ENCODE data around the gene NHSL1.

Gene NHSL1

DNA sequence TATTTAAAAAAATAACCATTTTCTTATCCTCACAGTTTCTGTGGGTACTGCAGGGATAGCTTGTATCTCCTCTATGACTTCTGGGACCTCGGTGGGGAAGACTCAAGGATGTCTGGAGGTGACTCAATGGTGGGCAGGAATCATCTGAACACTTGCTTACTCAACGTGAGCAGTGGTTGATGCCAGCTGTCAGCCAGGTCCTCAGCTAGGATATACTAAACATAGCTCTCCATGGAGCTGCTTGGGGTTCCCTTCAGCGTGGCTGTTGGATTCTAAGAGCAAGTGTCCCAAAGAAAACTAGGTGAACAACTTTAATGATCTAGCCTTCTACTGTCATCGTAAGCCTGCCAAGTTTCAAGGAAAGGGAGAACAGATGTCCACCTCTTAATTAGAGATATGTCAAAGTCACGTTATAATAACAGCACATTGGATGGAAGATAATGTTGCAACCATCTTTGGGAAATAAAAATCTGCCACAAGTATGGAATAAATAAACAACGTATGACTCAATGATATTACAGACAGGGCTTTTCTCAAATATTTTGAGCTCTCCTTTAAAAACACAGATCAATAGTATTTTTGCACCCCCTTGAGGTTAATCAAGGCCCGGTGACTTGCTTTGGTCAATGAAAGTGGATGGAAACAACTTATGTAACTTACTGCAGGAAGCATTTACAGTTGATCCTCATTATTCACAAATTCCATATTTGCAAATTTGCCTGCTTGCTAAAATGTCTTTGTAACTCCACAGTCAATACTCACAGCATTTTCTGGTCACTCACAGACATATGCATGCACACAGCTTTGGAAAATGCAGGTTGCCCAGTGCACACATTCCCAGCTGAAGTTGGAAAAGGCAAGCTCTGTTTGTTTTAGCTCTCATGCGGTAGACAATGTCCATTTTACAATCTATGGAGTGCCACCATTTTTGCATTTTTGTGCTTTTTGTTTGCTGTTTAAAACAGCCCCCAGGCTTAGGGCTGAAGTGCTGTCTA is 101.9 kb downstream of the NHSL1 start:
- H3K27ac ChIP-seq (ENCODE audit: low read depth, low read length): no peak overlapping the region
- H3K4me3 ChIP-seq (ENCODE audit: low read depth in 1 of 2, low read length in 2 of 2): no peak overlapping the region
- H3K9me3 ChIP-seq (ENCODE audit: control insufficient read depth in 1 of 2, low read length in 2 of 2): no peaks in the 10 kb centered on the region
- no peaks in the 10 kb centered on the region for H3K27me3 ChIP-seq (ENCODE audit: control insufficient read depth in 1 of 2, insufficient read depth in 2 of 2, low read length in 2 of 2)
- no peaks in the 10 kb centered on the region for H3K4me1 ChIP-seq (ENCODE audit: control insufficient read depth in 1 of 2, insufficient read depth in 2 of 2, low read length in 2 of 2)
- H3K36me3 ChIP-seq (ENCODE audit: control insufficient read depth in 1 of 2, insufficient read depth in 2 of 2, low read length in 2 of 2): no peaks in the 10 kb centered on the region
- no peak overlapping the region for H3K9ac ChIP-seq (ENCODE audit: low read depth in 1 of 2, low read length in 2 of 2)

- no peak overlapping the region for H3K27ac ChIP-seq (ENCODE audit: low read depth, low read length)
- no peaks in the 10 kb centered on the region for H3K9me3 ChIP-seq (ENCODE audit: control insufficient read depth in 1 of 2, low read length in 2 of 2)
- H3K9ac ChIP-seq (ENCODE audit: low read depth in 1 of 2, low read length in 2 of 2): no peak overlapping the region
- H3K4me1 ChIP-seq (ENCODE audit: control insufficient read depth in 1 of 2, insufficient read depth in 2 of 2, low read length in 2 of 2): no peaks in the 10 kb centered on the region
- no peak overlapping the region for H3K4me3 ChIP-seq (ENCODE audit: low read depth in 1 of 2, low read length in 2 of 2)
- no peaks in the 10 kb centered on the region for H3K27me3 ChIP-seq (ENCODE audit: control insufficient read depth in 1 of 2, insufficient read depth in 2 of 2, low read length in 2 of 2)
- H3K36me3 ChIP-seq (ENCODE audit: control insufficient read depth in 1 of 2, insufficient read depth in 2 of 2, low read length in 2 of 2): no peaks in the 10 kb centered on the region
Observed at GRCh38 chr6:138396709-138397108, 102.6 kb downstream of the NHSL1 start.

GRCh38 chr6:138393871-138394783 is 105.2 kb downstream of the NHSL1 start:
- H3K27me3 ChIP-seq (ENCODE audit: control insufficient read depth in 1 of 2, insufficient read depth in 2 of 2, low read length in 2 of 2): no peaks in the 10 kb centered on the region
- no peaks in the 10 kb centered on the region for H3K9me3 ChIP-seq (ENCODE audit: control insufficient read depth in 1 of 2, low read length in 2 of 2)
- H3K4me1 ChIP-seq (ENCODE audit: control insufficient read depth in 1 of 2, insufficient read depth in 2 of 2, low read length in 2 of 2): no peaks in the 10 kb centered on the region
- H3K36me3 ChIP-seq (ENCODE audit: control insufficient read depth in 1 of 2, insufficient read depth in 2 of 2, low read length in 2 of 2): no peaks in the 10 kb centered on the region
- H3K9ac ChIP-seq (ENCODE audit: low read depth in 1 of 2, low read length in 2 of 2): no peak overlapping the region
- no peak overlapping the region for H3K4me3 ChIP-seq (ENCODE audit: low read depth in 1 of 2, low read length in 2 of 2)
- H3K27ac ChIP-seq (ENCODE audit: low read depth, low read length): no peak overlapping the region

DNA sequence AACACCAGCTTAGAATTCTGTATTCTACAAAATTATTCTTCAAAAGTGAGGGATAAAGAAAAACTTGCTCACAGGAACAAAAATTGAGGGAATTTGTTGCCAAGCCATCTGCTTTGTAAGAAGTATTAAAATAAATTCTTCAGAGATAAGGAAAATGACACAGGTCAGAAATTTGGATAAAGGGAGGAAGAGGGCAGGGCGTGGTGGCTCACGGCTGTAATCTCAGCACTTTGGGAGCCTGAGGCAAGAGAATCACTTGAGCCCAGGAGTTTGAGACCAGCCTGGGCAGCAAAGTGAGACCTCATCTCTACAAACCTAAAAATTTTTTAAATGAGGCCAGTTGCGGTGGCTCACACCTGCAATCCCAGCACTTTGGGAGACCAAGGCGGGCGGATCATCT is 109.7 kb downstream of the NHSL1 start:
- Histone ChIP-seq H3K9ac (ENCODE audit: low read depth in 1 of 2, low read length in 2 of 2) (no peak overlapping the region), H3K27me3 (ENCODE audit: control insufficient read depth in 1 of 2, insufficient read depth in 2 of 2, low read length in 2 of 2) (no peaks in the 10 kb centered on the region), H3K36me3 (ENCODE audit: control insufficient read depth in 1 of 2, insufficient read depth in 2 of 2, low read length in 2 of 2) (no peaks in the 10 kb centered on the region), H3K4me3 (ENCODE audit: low read depth in 1 of 2, low read length in 2 of 2) (no peak overlapping the region), H3K4me1 (ENCODE audit: control insufficient read depth in 1 of 2, insufficient read depth in 2 of 2, low read length in 2 of 2) (no peaks in the 10 kb centered on the region), H3K27ac (ENCODE audit: low read depth, low read length) (no peak overlapping the region), H3K9me3 (ENCODE audit: control insufficient read depth in 1 of 2, low read length in 2 of 2) (no peaks in the 10 kb centered on the region)

- Histone ChIP-seq H3K36me3 (ENCODE audit: control insufficient read depth in 1 of 2, insufficient read depth in 2 of 2, low read length in 2 of 2) (no peaks in the 10 kb centered on the region), H3K4me3 (ENCODE audit: low read depth in 1 of 2, low read length in 2 of 2) (no peak overlapping the region), H3K27ac (ENCODE audit: low read depth, low read length) (no peak overlapping the region), H3K4me1 (ENCODE audit: control insufficient read depth in 1 of 2, insufficient read depth in 2 of 2, low read length in 2 of 2) (no peaks in the 10 kb centered on the region), H3K9me3 (ENCODE audit: control insufficient read depth in 1 of 2, low read length in 2 of 2) (no peaks in the 10 kb centered on the region), H3K9ac (ENCODE audit: low read depth in 1 of 2, low read length in 2 of 2) (no peak overlapping the region), H3K27me3 (ENCODE audit: control insufficient read depth in 1 of 2, insufficient read depth in 2 of 2, low read length in 2 of 2) (no peaks in the 10 kb centered on the region)
Observed at GRCh38 chr6:138387577-138388368, 111.5 kb downstream of the NHSL1 start.

- Histone ChIP-seq H3K27me3 (ENCODE audit: control insufficient read depth in 1 of 2, insufficient read depth in 2 of 2, low read length in 2 of 2) (no peaks in the 10 kb centered on the region), H3K9ac (ENCODE audit: low read depth in 1 of 2, low read length in 2 of 2) (no peak overlapping the region), H3K27ac (ENCODE audit: low read depth, low read length) (no peak overlapping the region), H3K4me3 (ENCODE audit: low read depth in 1 of 2, low read length in 2 of 2) (no peak overlapping the region), H3K4me1 (ENCODE audit: control insufficient read depth in 1 of 2, insufficient read depth in 2 of 2, low read length in 2 of 2) (no peaks in the 10 kb centered on the region), H3K9me3 (ENCODE audit: control insufficient read depth in 1 of 2, low read length in 2 of 2) (no peaks in the 10 kb centered on the region), H3K36me3 (ENCODE audit: control insufficient read depth in 1 of 2, insufficient read depth in 2 of 2, low read length in 2 of 2) (no peaks in the 10 kb centered on the region)
Observed at GRCh38 chr6:138386897-138387296, 112.4 kb downstream of the NHSL1 start.

DNA sequence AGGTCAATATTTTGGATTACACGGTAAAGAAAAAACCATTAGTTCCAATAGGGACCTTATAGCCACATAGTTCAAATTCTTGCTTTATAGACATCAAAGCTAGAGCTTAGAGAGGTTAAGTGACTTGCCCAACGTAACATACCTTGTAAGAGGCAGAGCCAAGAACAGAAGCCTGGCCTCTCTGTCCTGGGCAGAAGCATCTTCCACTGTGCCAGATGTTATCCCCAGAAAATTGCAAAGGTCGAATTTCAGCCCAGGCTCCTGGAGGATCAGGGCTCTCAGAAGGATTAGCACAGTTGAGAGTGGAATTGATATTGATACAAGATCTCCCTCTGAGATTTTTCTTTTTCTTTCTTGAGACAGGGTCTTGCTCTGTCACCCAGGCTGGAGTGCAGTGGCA is 115.5 kb downstream of the NHSL1 start:
- H3K27me3 ChIP-seq (ENCODE audit: control insufficient read depth in 1 of 2, insufficient read depth in 2 of 2, low read length in 2 of 2): no peaks in the 10 kb centered on the region
- H3K9ac ChIP-seq (ENCODE audit: low read depth in 1 of 2, low read length in 2 of 2): no peak overlapping the region
- no peaks in the 10 kb centered on the region for H3K9me3 ChIP-seq (ENCODE audit: control insufficient read depth in 1 of 2, low read length in 2 of 2)
- no peaks in the 10 kb centered on the region for H3K36me3 ChIP-seq (ENCODE audit: control insufficient read depth in 1 of 2, insufficient read depth in 2 of 2, low read length in 2 of 2)
- H3K27ac ChIP-seq (ENCODE audit: low read depth, low read length): no peak overlapping the region
- H3K4me3 ChIP-seq (ENCODE audit: low read depth in 1 of 2, low read length in 2 of 2): no peak overlapping the region
- H3K4me1 ChIP-seq (ENCODE audit: control insufficient read depth in 1 of 2, insufficient read depth in 2 of 2, low read length in 2 of 2): no peaks in the 10 kb centered on the region

DNA sequence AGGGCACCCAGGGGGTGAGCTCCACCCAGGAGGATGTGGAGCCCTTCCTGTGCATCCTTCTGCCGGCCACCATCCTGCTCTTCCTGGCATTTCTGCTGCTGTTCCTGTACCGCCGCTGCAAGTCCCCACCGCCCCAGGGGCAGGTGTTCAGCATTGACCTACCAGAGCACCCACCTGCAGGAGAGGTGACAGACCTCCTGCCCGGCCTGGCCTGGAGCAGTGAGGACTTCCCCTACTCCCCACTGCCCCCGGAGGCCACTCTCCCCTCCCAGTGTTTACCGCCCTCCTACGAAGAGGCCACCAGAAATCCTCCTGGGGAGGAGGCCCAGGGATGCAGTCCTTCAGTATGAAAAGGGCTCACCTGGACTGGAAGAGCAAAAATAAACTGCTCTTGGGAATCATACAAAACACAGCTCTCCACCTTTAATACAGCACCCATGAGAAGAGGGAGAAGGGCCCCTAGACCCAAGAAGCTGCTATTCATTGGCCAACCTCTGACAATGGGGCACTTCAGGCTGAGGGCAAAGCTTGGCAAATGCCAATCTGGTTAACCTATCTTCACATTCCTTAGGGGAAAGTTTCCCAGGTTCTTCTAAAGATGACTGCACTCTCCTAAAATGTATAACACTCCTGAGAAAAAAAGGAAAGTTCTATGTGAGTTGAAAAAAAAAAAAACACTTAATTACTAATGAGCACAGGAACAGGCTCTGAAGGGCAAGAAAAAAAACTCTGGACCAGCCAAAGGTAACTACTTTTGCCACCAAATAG is 116.6 kb downstream of the NHSL1 start:
- no peaks in the 10 kb centered on the region for H3K4me1 ChIP-seq (ENCODE audit: control insufficient read depth in 1 of 2, insufficient read depth in 2 of 2, low read length in 2 of 2)
- H3K27me3 ChIP-seq (ENCODE audit: control insufficient read depth in 1 of 2, insufficient read depth in 2 of 2, low read length in 2 of 2): no peaks in the 10 kb centered on the region
- H3K9me3 ChIP-seq (ENCODE audit: control insufficient read depth in 1 of 2, low read length in 2 of 2): no peaks in the 10 kb centered on the region
- no peak overlapping the region for H3K9ac ChIP-seq (ENCODE audit: low read depth in 1 of 2, low read length in 2 of 2)
- no peaks in the 10 kb centered on the region for H3K36me3 ChIP-seq (ENCODE audit: control insufficient read depth in 1 of 2, insufficient read depth in 2 of 2, low read length in 2 of 2)
- no peak overlapping the region for H3K27ac ChIP-seq (ENCODE audit: low read depth, low read length)
- no peak overlapping the region for H3K4me3 ChIP-seq (ENCODE audit: low read depth in 1 of 2, low read length in 2 of 2)

GRCh38 chr6:138378463-138378862 is 120.8 kb downstream of the NHSL1 start:
- Histone ChIP-seq H3K9me3 (ENCODE audit: control insufficient read depth in 1 of 2, low read length in 2 of 2) (no peaks in the 10 kb centered on the region), H3K36me3 (ENCODE audit: control insufficient read depth in 1 of 2, insufficient read depth in 2 of 2, low read length in 2 of 2) (no peaks in the 10 kb centered on the region), H3K27ac (ENCODE audit: low read depth, low read length) (no peak overlapping the region), H3K27me3 (ENCODE audit: control insufficient read depth in 1 of 2, insufficient read depth in 2 of 2, low read length in 2 of 2) (no peaks in the 10 kb centered on the region), H3K9ac (ENCODE audit: low read depth in 1 of 2, low read length in 2 of 2) (no peak overlapping the region), H3K4me1 (ENCODE audit: control insufficient read depth in 1 of 2, insufficient read depth in 2 of 2, low read length in 2 of 2) (no peaks in the 10 kb centered on the region), H3K4me3 (ENCODE audit: low read depth in 1 of 2, low read length in 2 of 2) (no peak overlapping the region)

Measured in duodenal mucosa (tissue), 2 donors.